Measurements from ENCODE around the gene RNF186. TPM values are rescaled to one million over a fixed set of nuclear protein-coding genes. Genes with fewer than 3 reads are reported as not detected.

RNF186 gene
- total and polyA plus RNA-seq, 4 donors: 0.17 to 0.38 (median 0.28) TPM

DNA sequence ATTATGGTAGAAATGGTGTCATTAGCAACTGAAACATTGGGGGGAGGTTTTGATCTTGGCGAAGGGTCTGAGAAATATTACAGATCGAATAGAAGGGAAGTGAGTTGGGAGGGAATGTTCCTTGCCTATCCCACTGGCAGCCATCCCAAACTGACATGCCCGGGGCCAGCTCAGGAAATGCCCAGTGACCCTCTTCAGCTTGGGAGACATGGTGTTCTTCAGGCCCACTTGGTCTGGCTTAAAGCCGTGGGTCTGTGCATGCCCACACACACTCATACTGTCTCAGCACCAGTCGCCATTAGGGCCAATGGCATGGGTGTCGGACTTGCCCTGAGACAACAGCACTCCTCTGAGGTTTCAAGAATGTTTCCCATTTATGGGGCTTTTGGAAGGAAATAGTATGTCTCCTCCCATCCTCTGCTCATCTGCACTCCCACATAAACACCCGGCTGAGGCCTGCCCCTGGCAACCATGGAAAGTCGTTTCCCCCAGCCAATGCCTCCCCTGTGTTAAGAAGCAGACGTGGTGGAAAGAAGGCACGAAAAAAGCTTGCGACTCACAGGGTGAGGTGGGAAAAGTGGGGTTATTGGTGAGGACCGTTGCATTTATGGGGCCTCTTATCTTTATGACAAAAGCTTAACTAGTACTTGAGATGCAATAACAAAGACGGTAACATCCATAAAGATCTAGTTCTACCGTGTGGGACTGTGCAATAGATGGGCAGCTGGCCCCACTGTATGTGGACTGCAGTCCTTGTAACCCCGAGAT is 2.0 kb downstream of the RNF186 start:
- Histone ChIP-seq H3K27me3 (ENCODE audit: control insufficient read depth in 4 of 4, insufficient read depth in 4 of 4, low read length in 3 of 4) (no peaks in the 10 kb centered on the region), H3K27ac (ENCODE audit: low read depth in 1 of 2, low read length in 2 of 2) (no peak overlapping the region), H3K9me3 (ENCODE audit: control insufficient read depth in 4 of 4, low read length in 3 of 4) (no peaks in the 10 kb centered on the region), H3K9ac (ENCODE audit: low read depth in 1 of 2, low read length in 2 of 2) (no peak overlapping the region), H3K36me3 (ENCODE audit: control insufficient read depth in 4 of 4, insufficient read depth in 3 of 4, low read depth in 1 of 4, low read length in 3 of 4) (no peaks in the 10 kb centered on the region), H3K4me3 (ENCODE audit: low read depth in 1 of 3, low read length in 3 of 3) (no peak overlapping the region), H3K4me1 (ENCODE audit: control insufficient read depth in 4 of 4, insufficient read depth in 4 of 4, low read length in 3 of 4) (peaks cover 13 to 41% (median 34%) of the 10 kb centered on the region in 4 donors)
- 81% methylated on average over 15 of the region's 15 CpGs for WGBS
- no peak for TF ChIP-seq ATF3 (IDR thresholded peaks at IDR 0.05)
- no peak for DNase-seq (ENCODE audit: low spot score)

- no peak overlapping the region for H3K4me3 ChIP-seq (ENCODE audit: low read depth in 1 of 3, low read length in 3 of 3)
- H3K36me3 ChIP-seq (ENCODE audit: control insufficient read depth in 4 of 4, insufficient read depth in 3 of 4, low read depth in 1 of 4, low read length in 3 of 4): no peaks in the 10 kb centered on the region
- no peak overlapping the region for H3K9ac ChIP-seq (ENCODE audit: low read depth in 1 of 2, low read length in 2 of 2)
- H3K4me1 ChIP-seq (ENCODE audit: control insufficient read depth in 4 of 4, insufficient read depth in 4 of 4, low read length in 3 of 4): peaks cover 8 to 24% (median 19%) of the 10 kb centered on the region in 4 donors
- 67% methylated on average over 5 of the region's 5 CpGs for WGBS
- no peak for DNase-seq (ENCODE audit: low spot score)
- H3K9me3 ChIP-seq (ENCODE audit: control insufficient read depth in 4 of 4, low read length in 3 of 4): no peaks in the 10 kb centered on the region
- TF ChIP-seq GABPA (IDR thresholded peaks at IDR 0.05 in 1 of 2, conservative IDR thresholded peaks at IDR 0.05 in 1 of 2) (no peak), FOXA1 (IDR thresholded peaks at IDR 0.05) (no peak), TAF1 (conservative IDR thresholded peaks at IDR 0.05) (no peak), HNF4A (conservative IDR thresholded peaks at IDR 0.05) (no peak), CTCF (IDR thresholded peaks at IDR 0.05; ENCODE audit: low read depth, low read length, missing input control) (peak; percentile 50), ZBTB33 (IDR thresholded peaks at IDR 0.05) (no peak), NR2F2 (IDR thresholded peaks at IDR 0.05) (no peak), RAD21 (IDR thresholded peaks at IDR 0.05) (peak; percentile 67 to 81), YY1 (IDR thresholded peaks at IDR 0.05) (peak; percentile 22), RXRA (IDR thresholded peaks at IDR 0.05) (no peak), FOXA2 (IDR thresholded peaks at IDR 0.05) (no peak)
- TF ChIP-seq, protein P1, sequence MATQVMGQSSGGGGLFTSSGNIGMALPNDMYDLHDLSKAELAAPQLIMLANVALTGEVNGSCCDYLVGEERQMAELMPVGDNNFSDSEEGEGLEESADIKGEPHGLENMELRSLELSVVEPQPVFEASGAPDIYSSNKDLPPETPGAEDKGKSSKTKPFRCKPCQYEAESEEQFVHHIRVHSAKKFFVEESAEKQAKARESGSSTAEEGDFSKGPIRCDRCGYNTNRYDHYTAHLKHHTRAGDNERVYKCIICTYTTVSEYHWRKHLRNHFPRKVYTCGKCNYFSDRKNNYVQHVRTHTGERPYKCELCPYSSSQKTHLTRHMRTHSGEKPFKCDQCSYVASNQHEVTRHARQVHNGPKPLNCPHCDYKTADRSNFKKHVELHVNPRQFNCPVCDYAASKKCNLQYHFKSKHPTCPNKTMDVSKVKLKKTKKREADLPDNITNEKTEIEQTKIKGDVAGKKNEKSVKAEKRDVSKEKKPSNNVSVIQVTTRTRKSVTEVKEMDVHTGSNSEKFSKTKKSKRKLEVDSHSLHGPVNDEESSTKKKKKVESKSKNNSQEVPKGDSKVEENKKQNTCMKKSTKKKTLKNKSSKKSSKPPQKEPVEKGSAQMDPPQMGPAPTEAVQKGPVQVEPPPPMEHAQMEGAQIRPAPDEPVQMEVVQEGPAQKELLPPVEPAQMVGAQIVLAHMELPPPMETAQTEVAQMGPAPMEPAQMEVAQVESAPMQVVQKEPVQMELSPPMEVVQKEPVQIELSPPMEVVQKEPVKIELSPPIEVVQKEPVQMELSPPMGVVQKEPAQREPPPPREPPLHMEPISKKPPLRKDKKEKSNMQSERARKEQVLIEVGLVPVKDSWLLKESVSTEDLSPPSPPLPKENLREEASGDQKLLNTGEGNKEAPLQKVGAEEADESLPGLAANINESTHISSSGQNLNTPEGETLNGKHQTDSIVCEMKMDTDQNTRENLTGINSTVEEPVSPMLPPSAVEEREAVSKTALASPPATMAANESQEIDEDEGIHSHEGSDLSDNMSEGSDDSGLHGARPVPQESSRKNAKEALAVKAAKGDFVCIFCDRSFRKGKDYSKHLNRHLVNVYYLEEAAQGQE (IDR thresholded peaks at IDR 0.05): no peak
- no peak overlapping the region for H3K27ac ChIP-seq (ENCODE audit: low read depth in 1 of 2, low read length in 2 of 2)
- H3K27me3 ChIP-seq (ENCODE audit: control insufficient read depth in 4 of 4, insufficient read depth in 4 of 4, low read length in 3 of 4): no peaks in the 10 kb centered on the region
Measured at GRCh38 chr1:19811206-19811851, 3.8 kb downstream of the RNF186 start.
